Measurements from ENCODE around the gene FAM110A. TPM values are rescaled to one million over a fixed set of nuclear protein-coding genes. Genes with fewer than 3 reads are reported as not detected.

Gene FAM110A
- total and polyA plus RNA-seq, 2 of the 8 experiments (the other 6 are each of a cell fraction or from before 2014, with no cell fraction given) = 10.1 to 10.9 TPM

DNA sequence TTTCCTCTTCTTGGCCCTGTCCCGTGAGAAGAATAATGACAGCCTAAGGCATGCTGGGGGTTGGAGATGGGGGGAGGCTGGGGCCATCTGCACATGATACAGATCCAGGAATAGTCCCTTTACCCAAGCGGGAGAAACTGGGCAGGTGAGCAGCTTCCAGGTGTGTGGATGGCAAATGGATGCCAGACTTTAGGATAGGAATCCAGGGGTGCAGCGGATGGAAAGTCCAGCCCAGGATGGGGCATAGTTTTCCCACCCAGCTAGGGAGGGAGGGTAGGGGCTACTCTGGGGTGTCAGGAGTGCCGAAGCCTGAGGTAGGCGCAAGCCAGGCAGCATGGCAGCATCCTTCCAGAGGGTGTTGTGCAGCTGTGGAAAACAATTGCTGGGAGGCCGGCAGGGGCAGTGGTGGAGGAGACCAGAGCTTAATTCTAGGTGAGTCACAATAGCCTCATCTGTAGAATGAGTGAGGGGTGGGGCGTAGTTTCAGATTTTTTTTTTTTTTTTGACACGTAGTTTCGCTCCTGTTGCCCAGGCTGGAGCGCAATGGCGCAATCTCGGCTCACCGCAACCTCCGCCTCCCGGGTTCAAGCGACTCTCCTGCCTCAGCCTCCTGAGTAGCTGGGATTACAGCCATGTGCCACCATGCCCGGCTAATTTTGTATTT, 15.4 kb upstream of the FAM110A start (continued):
- TF ChIP-seq, protein P1, sequence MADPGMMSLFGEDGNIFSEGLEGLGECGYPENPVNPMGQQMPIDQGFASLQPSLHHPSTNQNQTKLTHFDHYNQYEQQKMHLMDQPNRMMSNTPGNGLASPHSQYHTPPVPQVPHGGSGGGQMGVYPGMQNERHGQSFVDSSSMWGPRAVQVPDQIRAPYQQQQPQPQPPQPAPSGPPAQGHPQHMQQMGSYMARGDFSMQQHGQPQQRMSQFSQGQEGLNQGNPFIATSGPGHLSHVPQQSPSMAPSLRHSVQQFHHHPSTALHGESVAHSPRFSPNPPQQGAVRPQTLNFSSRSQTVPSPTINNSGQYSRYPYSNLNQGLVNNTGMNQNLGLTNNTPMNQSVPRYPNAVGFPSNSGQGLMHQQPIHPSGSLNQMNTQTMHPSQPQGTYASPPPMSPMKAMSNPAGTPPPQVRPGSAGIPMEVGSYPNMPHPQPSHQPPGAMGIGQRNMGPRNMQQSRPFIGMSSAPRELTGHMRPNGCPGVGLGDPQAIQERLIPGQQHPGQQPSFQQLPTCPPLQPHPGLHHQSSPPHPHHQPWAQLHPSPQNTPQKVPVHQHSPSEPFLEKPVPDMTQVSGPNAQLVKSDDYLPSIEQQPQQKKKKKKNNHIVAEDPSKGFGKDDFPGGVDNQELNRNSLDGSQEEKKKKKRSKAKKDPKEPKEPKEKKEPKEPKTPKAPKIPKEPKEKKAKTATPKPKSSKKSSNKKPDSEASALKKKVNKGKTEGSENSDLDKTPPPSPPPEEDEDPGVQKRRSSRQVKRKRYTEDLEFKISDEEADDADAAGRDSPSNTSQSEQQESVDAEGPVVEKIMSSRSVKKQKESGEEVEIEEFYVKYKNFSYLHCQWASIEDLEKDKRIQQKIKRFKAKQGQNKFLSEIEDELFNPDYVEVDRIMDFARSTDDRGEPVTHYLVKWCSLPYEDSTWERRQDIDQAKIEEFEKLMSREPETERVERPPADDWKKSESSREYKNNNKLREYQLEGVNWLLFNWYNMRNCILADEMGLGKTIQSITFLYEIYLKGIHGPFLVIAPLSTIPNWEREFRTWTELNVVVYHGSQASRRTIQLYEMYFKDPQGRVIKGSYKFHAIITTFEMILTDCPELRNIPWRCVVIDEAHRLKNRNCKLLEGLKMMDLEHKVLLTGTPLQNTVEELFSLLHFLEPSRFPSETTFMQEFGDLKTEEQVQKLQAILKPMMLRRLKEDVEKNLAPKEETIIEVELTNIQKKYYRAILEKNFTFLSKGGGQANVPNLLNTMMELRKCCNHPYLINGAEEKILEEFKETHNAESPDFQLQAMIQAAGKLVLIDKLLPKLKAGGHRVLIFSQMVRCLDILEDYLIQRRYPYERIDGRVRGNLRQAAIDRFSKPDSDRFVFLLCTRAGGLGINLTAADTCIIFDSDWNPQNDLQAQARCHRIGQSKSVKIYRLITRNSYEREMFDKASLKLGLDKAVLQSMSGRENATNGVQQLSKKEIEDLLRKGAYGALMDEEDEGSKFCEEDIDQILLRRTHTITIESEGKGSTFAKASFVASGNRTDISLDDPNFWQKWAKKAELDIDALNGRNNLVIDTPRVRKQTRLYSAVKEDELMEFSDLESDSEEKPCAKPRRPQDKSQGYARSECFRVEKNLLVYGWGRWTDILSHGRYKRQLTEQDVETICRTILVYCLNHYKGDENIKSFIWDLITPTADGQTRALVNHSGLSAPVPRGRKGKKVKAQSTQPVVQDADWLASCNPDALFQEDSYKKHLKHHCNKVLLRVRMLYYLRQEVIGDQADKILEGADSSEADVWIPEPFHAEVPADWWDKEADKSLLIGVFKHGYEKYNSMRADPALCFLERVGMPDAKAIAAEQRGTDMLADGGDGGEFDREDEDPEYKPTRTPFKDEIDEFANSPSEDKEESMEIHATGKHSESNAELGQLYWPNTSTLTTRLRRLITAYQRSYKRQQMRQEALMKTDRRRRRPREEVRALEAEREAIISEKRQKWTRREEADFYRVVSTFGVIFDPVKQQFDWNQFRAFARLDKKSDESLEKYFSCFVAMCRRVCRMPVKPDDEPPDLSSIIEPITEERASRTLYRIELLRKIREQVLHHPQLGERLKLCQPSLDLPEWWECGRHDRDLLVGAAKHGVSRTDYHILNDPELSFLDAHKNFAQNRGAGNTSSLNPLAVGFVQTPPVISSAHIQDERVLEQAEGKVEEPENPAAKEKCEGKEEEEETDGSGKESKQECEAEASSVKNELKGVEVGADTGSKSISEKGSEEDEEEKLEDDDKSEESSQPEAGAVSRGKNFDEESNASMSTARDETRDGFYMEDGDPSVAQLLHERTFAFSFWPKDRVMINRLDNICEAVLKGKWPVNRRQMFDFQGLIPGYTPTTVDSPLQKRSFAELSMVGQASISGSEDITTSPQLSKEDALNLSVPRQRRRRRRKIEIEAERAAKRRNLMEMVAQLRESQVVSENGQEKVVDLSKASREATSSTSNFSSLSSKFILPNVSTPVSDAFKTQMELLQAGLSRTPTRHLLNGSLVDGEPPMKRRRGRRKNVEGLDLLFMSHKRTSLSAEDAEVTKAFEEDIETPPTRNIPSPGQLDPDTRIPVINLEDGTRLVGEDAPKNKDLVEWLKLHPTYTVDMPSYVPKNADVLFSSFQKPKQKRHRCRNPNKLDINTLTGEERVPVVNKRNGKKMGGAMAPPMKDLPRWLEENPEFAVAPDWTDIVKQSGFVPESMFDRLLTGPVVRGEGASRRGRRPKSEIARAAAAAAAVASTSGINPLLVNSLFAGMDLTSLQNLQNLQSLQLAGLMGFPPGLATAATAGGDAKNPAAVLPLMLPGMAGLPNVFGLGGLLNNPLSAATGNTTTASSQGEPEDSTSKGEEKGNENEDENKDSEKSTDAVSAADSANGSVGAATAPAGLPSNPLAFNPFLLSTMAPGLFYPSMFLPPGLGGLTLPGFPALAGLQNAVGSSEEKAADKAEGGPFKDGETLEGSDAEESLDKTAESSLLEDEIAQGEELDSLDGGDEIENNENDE (IDR thresholded peaks at IDR 0.05; ENCODE audit: insufficient replicate concordance, low read length) = no peak
- TF ChIP-seq RFX5 (IDR thresholded peaks at IDR 0.05; ENCODE audit: borderline replicate concordance, low read depth, low read length) (no peak), KDM5A (IDR thresholded peaks at IDR 0.05; ENCODE audit: low read length) (no peak), PHF8 (conservative IDR thresholded peaks at IDR 0.05; ENCODE audit: low read depth, low read length) (no peak), RXRA (IDR thresholded peaks at IDR 0.05; ENCODE audit: insufficient read depth, low read depth, low read length) (no peak)
